NCI-H510A (cell line): ENCODE results near the gene KCNH2.
A peak's percentile ranks its signal among the peaks of the same experiment; 100 is the strongest.

Experiments used
- DNase-seq: peaks from one replicate; lab custom pipeline; 2025; lab: John Stamatoyannopoulos, UW

The KCNH2 gene

DNA sequence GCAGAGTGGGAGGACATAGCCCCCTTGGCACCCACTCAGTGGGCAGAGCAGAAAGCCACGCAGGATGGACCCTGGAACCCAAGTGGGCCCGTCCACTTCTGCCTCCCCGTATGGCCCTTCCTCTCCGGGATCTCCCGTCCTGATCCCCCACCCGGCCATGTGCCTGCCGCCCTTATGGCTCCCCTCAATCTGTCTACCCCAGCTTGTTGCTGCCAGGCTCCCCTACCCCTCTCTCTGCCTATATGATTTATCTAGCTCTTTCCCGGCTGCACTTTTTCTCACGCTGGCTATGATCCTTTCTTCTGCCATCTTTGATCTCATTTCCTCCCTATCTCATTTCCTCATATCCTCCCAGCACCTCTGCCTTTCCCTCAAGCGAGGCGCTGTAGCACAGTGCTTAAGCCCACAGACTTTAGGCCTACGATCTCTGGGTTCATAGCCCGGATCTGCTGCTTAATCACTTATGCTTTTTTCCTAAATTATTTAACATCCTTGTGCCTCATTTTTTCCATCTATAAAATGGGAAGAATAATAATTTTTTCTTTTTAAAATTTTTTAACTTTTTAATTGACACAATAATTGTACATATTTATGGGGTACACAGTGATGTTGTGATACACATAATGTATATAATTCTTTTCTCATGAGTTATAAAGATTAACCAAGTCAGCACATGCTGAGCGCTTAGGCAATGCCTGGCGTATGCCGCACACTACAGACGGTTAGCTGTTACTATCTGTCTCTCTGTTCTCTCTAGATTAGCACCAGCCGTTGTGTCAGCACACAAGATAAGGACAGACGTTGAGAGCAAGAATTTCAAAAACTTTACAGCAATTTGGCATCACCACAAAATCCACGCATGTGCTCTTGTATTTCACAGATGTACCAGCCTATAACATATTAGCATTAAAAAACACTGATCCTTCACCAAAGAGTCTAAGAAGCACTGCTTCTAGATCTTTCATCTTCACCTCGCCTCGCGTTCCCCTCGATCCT lies 18.1 kb downstream of the KCNH2 start:
- DNase-seq, result no peak

DNA sequence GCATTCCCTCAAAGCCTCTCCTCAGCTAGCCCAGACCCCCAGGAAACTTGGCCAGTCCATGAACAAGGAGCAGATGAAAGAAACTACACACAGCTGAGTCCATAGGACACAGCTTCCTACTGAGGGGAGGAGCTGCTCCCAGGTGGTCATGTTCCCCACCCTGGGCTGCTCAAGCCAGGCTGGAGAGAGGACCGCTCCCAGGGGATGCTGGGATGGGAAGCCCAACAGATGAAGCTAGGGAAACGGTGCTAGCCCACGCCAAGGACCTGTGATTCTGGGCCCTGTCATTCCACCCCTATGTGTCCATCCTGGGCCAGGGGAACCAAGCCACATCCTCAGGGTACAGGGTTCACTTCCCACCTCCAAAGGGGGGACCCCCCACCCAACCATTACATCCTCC lies 19.0 kb downstream of the KCNH2 start:
- DNase-seq, result no peak

DNA sequence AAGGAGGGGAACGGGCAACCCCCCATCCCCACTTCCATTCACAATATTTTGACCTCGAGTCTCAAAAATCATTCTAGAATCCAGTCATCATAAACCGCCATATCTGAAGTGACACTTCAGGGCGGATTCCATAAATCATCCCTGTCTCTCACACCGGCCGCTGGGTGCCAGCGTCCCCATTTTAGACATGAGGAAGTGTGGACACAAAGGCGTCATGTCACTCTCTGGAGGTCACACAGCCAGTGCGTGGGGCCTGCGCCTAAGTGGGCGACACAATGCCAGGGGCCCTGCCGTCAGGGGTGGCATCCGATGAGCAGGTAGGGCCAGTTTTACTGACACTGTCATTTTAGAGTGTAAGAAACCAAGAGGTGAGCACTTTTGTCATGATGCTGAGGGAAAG lies 19.5 kb downstream of the KCNH2 start:
- no peak for DNase-seq

DNA sequence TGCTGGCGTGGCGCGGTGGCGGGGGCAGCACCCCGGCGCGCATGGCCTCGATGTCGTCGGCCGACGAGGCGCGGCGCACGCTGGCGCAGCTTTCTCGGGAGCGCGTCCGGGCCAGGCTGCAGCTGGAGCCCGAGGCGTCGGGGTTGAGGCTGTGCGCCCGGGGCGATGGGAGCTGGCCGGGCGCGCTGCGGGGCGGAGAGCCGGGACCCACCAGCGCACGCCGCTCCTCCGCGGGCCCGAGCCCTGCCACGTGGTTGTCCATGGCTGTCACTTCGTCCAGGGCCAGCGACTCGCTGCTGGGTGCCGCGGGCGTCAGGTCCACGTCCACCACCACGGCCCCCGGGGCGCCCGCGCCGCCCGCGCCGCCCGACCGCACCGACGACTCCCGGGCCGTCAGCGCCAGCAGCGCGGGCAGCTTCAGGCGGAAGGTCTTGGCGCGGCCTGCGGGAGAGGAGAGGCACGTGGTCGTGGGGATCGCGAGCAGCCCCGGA lies 20.0 kb downstream of the KCNH2 start:
- DNase-seq, result no peak

DNA sequence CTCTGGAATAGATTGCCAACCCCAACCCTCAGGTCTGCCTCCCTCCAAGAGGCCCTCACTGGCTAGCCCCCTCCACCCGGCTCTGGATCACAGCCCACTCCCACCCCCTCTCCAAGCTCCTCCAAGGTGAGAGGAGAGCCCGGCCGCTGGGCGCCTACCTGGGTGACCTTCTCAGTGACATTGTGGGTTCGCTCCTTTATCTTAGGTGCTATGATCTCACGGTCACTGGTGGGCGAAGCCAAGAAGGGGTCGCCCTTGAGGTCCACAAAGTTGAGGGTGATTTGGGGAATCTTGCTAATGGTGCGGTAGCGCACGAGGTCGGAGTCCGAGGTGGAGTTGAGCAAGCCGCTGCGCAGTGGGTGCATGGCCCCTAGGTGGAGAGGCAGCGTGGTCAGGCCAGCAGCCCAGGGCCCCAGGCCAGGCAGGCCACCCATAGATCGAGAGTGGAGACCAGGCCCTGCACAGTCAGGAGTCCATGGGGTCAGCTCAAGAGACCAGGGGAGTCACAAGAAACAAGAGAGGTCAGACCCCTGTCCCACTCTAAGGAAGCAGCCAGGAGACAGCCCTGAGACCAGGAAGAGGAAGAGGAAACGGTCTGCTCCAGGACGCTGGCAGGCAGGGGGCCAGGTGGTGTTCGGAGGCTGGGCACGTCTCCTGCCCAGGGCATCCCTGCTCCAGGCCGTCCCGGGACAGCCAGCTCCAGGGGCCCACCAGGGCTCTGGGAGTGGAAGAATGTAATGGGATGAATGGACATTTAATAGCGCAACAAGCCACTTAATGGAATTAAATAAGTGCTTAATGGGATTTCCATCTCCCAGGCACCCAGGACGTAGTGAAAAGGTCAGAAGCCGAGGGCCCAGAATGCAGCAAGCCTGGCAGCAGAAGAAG lies 20.7 kb downstream of the KCNH2 start:
- DNase-seq, result no peak

DNA sequence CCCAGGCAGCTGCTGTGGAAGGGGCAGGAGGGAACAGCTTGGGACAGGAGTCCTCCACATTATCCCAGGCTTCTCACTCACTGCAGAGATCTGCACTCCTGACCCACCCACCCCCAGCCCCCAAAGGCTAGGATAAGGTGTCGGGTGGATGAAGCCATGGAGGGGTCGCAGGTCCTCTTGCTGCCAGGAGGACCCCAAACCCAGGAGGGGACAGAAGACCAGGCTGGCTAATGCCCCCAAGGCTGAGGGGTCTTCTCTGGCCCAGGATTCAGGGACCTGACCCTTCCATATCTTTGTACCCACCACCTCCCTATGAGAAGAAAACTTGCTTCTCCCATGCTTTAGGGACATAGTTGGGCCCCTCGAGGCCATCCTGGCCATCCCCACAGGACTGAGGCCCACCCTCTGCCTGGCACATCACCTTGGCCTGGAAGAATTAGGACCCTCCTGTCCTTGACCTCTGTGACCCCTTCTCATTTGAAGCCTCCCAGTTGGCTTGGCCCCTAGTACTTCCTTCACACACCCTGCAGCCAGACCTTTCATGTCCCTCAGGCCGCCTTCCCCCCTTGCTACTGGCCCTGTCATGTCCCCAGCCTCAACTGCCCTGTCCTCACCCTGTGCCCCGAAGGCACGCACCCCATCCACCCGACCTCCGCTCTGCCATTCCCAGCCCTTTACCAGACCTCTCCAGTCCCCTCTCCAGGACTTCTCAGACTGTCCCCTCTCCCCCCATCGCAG lies 21.6 kb downstream of the KCNH2 start:
- DNase-seq, result no peak

DNA sequence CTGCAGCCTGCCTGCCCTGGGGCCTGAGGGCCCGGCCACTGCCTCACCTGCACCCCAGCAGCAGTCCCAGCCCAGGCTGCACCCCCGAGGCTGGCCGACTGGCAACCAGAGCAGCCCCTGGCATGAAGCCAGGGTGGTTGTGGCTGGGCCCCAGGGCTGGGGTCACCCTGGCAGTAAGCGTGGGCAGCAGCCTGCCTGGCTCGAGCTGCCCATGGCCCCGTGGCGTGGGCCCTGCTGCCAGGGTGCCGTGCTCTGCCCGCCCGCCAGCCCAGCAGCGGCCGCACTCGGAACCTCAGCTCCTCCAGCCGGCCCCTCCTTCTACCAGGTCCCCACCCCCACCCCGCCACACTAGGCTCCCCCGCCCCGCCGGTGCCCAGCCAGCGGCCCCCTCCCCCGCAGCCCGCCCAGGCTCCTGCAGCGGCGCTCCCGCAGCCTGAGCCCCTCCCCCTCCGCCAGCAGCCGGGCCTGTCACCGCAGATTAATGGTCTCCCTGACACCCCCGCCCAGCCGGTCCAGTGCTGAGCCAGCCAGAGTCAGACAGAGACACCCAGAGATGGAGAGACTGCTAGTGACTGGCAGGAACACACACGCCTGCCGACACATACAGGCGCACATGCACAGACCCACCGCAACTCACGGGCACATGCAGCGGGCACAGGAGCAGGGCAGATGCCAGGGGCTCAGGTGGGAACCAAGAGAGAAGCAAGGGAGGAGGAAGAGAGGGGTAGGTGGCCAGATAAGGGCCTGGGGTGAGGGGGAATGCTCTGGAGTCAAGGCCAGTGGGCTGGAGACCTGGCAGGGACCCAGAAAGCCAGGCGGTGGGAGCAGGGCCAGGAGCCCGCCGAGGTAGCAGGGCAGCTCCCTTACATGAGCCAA lies 22.4 kb downstream of the KCNH2 start:
- DNase-seq, result peak; percentile 71

DNA sequence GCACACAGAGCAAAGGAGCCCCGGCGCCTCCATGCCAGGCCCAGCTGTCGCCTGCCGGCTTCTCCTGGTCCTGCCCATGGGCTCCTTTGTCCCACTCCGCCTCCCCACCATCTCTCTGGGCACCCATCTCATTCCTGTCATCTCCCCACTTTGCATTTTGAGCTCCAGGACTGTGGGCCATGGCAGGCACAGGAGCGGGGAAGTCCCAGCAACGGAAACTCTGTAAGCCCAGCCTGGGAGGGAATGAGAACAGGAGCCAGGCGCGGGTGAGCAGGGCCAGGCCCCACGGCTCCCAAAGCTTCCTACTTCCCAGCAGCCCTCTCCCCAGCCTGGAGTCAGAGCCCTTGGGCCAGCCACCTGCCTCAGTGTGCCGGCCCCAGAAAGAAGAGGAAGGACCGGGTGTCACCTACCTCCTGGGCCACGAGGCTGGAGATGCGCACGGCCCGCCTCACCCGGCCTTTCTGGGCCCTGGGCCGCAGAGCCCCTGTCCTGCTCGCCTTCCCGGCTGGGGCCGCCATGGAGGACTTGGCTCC lies 23.1 kb downstream of the KCNH2 start:
- DNase-seq, result no peak

DNA sequence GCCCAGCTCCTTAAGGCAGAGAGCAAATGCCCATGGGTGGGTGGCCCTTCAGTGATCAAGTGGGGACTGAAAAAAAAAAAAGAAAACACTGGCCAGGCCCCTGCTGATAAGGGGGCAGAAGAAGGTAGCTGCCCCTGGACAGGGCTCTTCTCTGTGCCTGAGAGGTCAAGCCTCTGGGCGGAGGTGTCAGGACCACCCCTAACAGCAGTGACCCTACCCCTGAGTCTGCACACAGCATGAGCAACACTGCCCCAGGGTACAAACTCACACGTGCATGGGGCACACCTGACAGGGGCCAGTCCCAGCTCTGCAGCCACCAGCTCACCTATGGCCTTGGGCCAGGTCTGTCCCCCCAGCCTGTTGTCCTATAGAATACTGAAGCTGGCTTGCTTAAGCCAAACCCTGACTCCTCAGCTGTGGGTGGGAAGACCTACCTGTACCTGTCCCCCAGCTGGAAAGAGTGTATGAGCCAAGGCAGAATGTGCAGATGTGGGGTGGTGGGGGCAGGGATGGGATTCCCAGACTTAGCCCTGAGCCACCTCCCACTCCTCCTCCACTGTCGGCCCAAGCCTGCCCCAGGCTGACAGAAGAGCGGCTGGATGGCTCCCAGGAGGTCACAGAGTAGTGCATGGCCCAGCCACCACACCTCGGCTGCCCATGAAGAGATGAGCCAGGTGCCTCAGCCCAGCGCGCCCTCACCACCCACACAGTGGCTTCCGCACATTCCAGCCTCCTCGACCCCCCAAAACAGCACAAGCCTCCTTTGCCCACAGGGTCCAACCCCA lies 23.7 kb downstream of the KCNH2 start:
- no peak for DNase-seq

DNA sequence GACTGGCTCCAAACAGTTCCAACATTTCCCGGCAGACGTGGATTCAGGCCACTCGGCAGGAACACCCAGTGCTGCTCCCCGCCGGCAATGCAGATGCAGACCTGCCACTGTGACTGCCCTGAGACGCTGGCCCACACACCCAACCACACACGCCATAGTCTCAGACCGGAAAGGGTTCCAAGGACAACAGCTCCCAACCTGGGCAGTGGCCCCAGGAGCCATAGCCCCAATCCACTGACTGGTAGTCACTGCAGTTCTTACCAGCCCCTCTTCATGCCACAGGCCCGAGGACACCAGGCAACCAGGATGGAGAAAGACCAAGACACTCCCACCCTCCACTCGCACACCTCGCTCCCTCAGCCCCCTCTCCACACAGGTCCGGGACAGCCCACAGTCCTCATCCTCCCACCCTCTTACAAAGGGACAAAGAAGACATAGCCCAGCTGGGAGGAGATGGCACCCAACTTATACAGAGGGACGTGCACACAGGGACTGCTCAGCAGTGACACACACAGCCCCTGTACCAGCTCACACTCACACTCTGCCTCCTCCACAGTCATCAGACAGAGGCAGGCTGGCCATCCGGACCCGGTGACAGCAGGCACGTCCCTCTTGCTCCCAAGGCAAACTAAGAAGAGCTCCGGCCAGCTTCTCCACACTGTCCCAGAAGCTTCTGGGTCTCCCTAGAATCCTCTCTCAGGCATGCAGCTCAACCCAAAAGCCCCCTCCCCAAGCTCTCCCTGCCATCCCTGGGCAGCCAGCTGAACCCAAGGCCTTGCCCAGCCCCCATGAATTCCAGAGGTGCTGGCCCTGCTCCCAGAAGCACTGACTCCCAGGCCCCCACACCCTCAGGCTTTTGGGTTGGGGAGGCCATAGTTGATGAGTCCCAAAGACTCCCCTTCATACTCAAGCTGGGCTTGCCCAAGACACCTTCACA lies 24.8 kb downstream of the KCNH2 start:
- no peak for DNase-seq

DNA sequence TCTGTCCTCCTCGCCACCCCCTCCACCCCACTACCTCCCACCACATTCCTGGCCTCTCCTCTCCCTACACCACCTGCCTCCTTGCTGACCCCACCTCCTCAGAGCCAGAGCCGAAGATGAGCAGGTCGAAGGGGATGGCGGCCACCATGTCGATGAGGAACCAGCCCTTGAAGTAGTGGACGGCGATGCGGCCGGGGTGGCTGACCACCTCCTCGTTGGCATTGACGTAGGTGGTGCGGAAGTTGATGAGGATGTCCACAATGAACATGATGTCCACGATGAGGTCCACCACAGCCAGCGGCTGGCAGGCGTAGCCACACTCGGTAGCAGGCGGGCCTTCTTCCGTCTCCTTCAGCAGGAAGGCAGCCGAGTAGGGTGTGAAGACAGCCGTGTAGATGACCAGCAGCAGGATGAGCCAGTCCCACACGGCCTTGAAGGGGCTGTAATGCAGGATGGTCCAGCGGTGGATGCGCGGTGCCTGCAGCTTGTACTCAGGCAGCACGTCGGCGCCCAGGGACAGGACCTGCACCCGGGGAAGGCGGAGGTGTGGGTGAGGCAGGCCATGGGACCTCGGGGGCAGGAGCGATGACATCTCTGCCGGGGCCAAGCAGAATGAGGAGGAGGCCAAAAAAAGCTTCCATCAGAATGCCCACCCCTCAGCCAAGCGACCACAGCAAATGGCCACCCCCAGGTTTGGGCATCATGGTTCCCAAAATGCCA lies 25.6 kb downstream of the KCNH2 start:
- no peak for DNase-seq

DNA sequence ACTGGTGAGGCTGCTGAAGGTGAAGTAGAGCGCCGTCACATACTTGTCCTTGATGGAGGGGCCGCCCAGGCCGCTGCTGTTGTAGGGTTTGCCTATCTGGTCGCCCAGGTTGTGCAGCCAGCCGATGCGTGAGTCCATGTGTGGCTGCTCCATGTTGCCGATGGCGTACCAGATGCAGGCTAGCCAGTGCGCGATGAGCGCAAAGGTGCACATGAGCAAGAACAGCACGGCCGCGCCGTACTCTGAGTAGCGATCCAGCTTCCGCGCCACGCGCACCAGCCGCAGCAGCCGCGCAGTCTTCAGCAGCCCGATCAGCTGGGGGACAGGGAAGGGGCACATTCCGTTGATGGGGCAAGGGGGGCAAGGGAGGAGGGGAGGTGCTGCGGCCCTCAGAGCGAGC lies 26.6 kb downstream of the KCNH2 start:
- no peak for DNase-seq

DNA sequence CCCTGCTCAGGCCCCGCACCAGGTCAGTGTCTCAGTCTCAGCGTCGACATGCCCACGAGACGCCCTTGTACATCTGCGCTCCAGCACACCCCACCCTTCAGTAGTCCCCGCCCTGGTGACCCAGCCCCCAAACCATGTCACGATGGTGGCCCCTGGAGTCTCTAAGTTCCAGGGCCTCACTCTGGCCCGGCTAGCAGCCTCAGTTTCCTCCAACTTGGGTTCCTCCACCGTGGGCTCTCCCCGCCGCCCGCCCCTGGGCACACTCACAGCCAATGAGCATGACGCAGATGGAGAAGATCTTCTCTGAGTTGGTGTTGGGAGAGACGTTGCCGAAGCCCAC lies 27.0 kb downstream of the KCNH2 start:
- DNase-seq, result no peak

DNA sequence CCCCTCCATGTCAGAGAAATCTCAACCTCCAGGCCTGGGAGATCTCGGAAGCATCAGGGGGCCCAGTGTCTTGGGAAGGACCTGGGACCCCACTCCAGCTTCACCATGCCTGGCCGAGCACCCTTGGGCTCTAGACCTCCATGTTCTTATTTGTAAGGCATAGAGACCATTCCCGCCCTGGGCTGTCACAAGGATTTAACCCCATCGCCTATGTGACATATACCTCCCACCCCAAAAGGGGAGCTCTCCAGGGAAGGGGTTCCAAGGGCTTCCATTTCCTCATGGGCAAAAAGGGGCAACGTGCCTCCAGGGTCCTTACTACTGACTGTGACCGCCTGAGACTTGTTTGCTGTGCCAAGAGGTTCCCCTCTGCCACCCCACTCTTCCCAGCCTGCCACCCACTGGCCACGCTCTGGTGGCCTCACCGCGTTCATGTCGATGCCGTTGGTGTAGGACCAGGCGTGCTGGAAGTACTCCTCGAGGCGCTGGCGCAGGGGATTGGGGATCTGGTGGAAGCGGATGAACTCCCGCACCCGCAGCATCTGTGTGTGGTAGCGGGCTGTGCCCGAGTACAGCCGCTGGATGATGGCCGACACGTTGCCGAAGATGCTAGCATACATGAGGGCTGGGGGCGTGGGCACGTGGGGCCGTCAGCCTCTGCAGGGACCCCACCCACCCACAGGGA lies 27.5 kb downstream of the KCNH2 start:
- no peak for DNase-seq

DNA sequence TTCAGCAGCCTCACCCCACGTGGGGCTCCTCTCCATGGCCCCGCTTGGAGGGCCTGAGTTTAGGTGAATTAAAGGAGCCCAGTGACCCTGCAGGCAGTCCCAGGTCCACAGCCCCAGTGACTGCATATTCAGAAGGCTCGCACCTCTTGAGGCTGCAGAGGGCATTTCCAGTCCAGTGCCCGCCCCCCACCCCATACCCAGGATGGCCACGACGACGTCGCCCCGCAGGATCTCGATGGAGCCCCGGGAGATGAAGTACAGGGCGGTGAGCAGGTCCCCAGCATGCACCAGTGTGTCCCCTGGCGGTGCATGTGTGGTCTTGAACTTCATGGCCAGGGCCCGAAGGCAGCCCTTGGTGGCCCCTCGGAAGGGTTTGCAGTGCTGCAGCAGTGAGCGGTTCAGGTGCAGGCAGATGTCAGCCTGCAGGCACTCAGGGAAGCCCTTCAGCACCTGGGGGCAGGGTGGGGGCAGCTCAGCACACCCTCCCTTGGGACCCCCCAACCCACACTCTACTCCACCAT lies 28.1 kb downstream of the KCNH2 start:
- no peak for DNase-seq

DNA sequence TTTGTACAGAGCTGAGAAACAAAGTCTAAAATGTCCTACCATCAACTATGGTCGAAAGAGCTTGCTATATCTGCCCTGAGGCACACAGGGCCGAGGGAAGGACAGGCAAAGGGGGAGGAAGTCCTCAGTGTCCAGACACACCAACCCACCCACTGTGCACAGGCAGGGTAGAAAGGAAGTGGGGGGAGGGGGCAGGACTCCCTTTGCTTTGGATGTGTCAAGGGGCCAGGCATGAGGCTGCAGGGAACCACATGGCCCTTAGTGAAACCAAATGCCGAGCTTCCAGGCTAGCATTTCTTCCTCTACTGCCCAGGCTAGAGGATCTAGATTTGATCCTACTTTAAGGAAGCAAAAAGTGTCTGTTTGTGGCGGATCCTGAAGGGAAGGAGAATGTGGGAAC lies 28.6 kb downstream of the KCNH2 start:
- no peak for DNase-seq

DNA sequence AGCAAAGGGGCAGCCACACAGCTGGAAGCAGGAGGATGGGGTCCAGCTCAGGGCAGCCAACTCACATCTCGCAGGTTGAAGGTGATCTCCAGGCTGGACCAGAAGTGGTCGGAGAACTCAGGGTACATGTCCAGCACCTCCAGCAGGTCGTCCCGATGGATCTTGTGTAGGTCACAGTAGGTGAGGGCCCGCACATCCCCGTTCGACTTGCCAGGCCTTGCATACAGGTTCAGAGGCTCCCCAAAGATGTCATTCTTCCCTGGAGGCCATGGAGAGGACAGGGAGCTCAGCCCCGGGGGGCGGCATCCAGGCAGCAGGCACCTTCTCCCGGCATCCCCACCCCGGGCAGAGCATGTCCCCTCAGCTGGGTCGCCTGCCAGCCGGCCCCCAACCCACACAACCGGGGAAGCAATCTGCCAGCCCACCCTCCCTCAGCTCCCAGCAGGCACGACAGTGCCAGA lies 29.3 kb downstream of the KCNH2 start:
- DNase-seq, result no peak
